ENCODE results near the gene EMC7. TPM values are rescaled to one million over a fixed set of nuclear protein-coding genes. Genes with fewer than 3 reads are reported as not detected.

The EMC7 gene
- total RNA-seq, 1 experiment from 2014 or later: 50.3 TPM

DNA sequence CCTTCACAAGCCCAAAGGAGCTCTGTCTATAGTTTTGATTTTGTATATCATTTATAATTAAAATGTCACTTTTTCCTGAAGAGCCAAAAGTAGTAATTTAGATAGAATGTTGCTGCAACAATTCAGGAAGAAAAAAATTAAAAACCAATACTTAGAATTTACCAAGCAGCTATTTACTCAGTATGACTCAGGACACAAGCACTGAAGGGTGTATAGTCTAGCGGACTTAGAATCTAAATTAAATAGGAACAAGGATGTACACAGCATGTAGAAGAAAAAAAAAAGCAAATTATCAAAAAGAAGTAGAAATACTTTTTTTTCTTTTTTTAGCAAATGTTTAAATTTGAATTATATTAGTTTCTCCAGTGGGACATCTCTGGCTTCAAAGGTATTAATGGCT, 31.8 kb upstream of the EMC7 start:
- Histone ChIP-seq H2AFZ (ENCODE audit: low read length) (no peak overlapping the region), H3K27me3 (ENCODE audit: low read length) (no peaks in the 10 kb centered on the region), H3K4me1 (ENCODE audit: insufficient read depth, low read length) (peaks cover 16% of the 10 kb centered on the region), H3K9me2 (replicated peaks; ENCODE audit: low read length) (no peaks in the 10 kb centered on the region), H3K36me3 (ENCODE audit: low read depth, low read length) (peaks cover 5% of the 10 kb centered on the region; the same call in 1 of the 2 replicates), H3F3A (ENCODE audit: low read length, unreplicated experiment) (no peaks in the 10 kb centered on the region), H3K4me2 (ENCODE audit: low read length) (no peak overlapping the region), H3K4me3 (ENCODE audit: low read length) (no peak overlapping the region), H3K27ac (ENCODE audit: low read length) (no peak overlapping the region), H3K9me3 (ENCODE audit: low read length) (no peaks in the 10 kb centered on the region), H3K9ac (ENCODE audit: low read length) (no peak overlapping the region), H4K20me1 (ENCODE audit: low read length) (no peaks in the 10 kb centered on the region), H3K79me2 (ENCODE audit: low read length) (no peaks in the 10 kb centered on the region)
- no peak for TF ChIP-seq EZH2 (IDR thresholded peaks at IDR 0.05; ENCODE audit: low read length, unreplicated experiment)
- TF ChIP-seq EZH2phosphoT487 (IDR thresholded peaks at IDR 0.05; ENCODE audit: borderline replicate concordance, low read length): no peak
- TF ChIP-seq, protein P1, sequence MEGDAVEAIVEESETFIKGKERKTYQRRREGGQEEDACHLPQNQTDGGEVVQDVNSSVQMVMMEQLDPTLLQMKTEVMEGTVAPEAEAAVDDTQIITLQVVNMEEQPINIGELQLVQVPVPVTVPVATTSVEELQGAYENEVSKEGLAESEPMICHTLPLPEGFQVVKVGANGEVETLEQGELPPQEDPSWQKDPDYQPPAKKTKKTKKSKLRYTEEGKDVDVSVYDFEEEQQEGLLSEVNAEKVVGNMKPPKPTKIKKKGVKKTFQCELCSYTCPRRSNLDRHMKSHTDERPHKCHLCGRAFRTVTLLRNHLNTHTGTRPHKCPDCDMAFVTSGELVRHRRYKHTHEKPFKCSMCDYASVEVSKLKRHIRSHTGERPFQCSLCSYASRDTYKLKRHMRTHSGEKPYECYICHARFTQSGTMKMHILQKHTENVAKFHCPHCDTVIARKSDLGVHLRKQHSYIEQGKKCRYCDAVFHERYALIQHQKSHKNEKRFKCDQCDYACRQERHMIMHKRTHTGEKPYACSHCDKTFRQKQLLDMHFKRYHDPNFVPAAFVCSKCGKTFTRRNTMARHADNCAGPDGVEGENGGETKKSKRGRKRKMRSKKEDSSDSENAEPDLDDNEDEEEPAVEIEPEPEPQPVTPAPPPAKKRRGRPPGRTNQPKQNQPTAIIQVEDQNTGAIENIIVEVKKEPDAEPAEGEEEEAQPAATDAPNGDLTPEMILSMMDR (conservative IDR thresholded peaks at IDR 0.05; ENCODE audit: low read depth, low read length): no peak
- ATAC-seq (peak; percentile 98), DNase-seq (peak; percentile 53)
- ChIA-PET CTCF (interaction anchor here (0.5 kb wide), 1 partner anchor 11 kb away, joined by 3 read pairs; no protein-coding TSS in a partner anchor), POLR2A (ENCODE audit: unreplicated experiment) (interaction anchor here (0.5 kb wide), 1 partner anchor 84 kb away, joined by 4 read pairs; no protein-coding TSS in a partner anchor)
- intact Hi-C loops (cut with micrococcal nuclease): no loop called here
- BruUV-seq (replicated peaks): no TSS peak

DNA sequence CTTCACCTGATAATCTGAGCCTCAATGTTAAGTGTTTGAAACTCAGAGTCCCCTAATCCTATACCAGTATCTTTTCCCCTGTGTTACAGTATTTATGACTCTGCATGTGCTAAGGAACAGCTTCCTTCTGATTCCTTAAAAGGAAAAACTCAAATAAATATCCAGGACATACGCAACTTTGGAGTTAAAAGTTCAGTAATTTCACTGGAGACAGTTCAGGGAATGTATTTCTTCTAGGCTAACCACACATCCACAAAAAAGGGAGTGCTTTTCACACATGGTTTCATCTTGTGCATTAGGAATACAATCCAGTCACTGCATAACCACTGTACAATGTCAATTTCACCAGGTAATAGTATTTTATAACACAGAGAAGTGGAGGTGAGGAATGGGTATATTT, 31.2 kb upstream of the EMC7 start:
- peaks cover 16% of the 10 kb centered on the region for H3K4me1 ChIP-seq (ENCODE audit: insufficient read depth, low read length)
- no peaks in the 10 kb centered on the region for H3K9me3 ChIP-seq (ENCODE audit: low read length)
- peaks cover 4% of the 10 kb centered on the region; the same call in 1 of the 2 replicates for H3K36me3 ChIP-seq (ENCODE audit: low read depth, low read length)
- no peak overlapping the region for H3K4me3 ChIP-seq (ENCODE audit: low read length)
- H3K9ac ChIP-seq (ENCODE audit: low read length): no peak overlapping the region
- no peaks in the 10 kb centered on the region for H3F3A ChIP-seq (ENCODE audit: low read length, unreplicated experiment)
- BruUV-seq (replicated peaks): no TSS peak
- H3K9me2 ChIP-seq (replicated peaks; ENCODE audit: low read length): no peaks in the 10 kb centered on the region
- no peaks in the 10 kb centered on the region for H3K79me2 ChIP-seq (ENCODE audit: low read length)
- H3K27me3 ChIP-seq (ENCODE audit: low read length): no peaks in the 10 kb centered on the region
- no peak for ATAC-seq
- no peak overlapping the region for H2AFZ ChIP-seq (ENCODE audit: low read length)
- intact Hi-C loops (cut with micrococcal nuclease): no loop called here
- H3K4me2 ChIP-seq (ENCODE audit: low read length): no peak overlapping the region
- H4K20me1 ChIP-seq (ENCODE audit: low read length): no peaks in the 10 kb centered on the region
- ChIA-PET CTCF (interaction anchor here (0.5 kb wide), 1 partner anchor 10 kb away, joined by 3 read pairs; no protein-coding TSS in a partner anchor), POLR2A (ENCODE audit: unreplicated experiment) (interaction anchor here (0.5 kb wide), 1 partner anchor 85 kb away, joined by 4 read pairs; no protein-coding TSS in a partner anchor)
- no peak for DNase-seq
- no peak for TF ChIP-seq EZH2phosphoT487 (IDR thresholded peaks at IDR 0.05; ENCODE audit: borderline replicate concordance, low read length)
- TF ChIP-seq, protein P1 (conservative IDR thresholded peaks at IDR 0.05; ENCODE audit: low read depth, low read length): no peak
- no peak overlapping the region for H3K27ac ChIP-seq (ENCODE audit: low read length)

DNA sequence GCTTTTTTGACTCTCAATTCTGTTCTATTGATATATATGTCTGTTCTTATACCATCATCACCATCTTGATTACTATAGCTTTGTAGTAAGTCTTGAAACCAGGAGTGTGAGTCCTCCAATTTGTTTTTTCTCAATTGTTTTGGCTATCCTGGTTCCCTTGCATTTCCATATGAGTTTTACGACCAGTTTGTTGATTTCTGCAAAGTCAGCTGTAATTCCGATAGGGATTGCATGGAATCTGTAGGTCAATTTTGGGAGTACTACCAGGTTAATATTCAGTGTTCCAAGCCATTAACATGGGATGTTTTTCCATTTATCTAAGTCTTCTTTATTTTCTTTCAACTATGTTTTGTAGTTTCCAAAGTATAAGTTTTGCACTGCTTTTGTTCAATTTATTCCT, 27.2 kb upstream of the EMC7 start:
- TF ChIP-seq EZH2 (IDR thresholded peaks at IDR 0.05; ENCODE audit: low read length, unreplicated experiment) (no peak), EZH2phosphoT487 (IDR thresholded peaks at IDR 0.05; ENCODE audit: borderline replicate concordance, low read length) (no peak)
- TF ChIP-seq, protein P1 (conservative IDR thresholded peaks at IDR 0.05; ENCODE audit: low read depth, low read length): no peak
- Histone ChIP-seq H3K79me2 (ENCODE audit: low read length) (no peaks in the 10 kb centered on the region), H3K9ac (ENCODE audit: low read length) (no peak overlapping the region), H3F3A (ENCODE audit: low read length, unreplicated experiment) (no peaks in the 10 kb centered on the region), H3K4me1 (ENCODE audit: insufficient read depth, low read length) (peaks cover 10% of the 10 kb centered on the region), H3K4me2 (ENCODE audit: low read length) (no peak overlapping the region), H3K9me2 (replicated peaks; ENCODE audit: low read length) (no peaks in the 10 kb centered on the region), H2AFZ (ENCODE audit: low read length) (no peak overlapping the region), H3K27me3 (ENCODE audit: low read length) (no peaks in the 10 kb centered on the region), H3K9me3 (ENCODE audit: low read length) (no peaks in the 10 kb centered on the region), H3K4me3 (ENCODE audit: low read length) (no peak overlapping the region), H3K36me3 (ENCODE audit: low read depth, low read length) (no peaks in the 10 kb centered on the region), H4K20me1 (ENCODE audit: low read length) (no peaks in the 10 kb centered on the region), H3K27ac (ENCODE audit: low read length) (no peak overlapping the region)
- POLR2A ChIA-PET (ENCODE audit: unreplicated experiment): no interaction called here
- BruUV-seq (replicated peaks): no TSS peak
- DNase-seq (no peak), ATAC-seq (no peak)
- intact Hi-C loops (cut with micrococcal nuclease): no loop called here
- CTCF ChIA-PET: interaction anchor here (0.6 kb wide), 1 partner anchor 64 kb away, joined by 5 read pairs; no protein-coding TSS in a partner anchor

Measured in PC-3 (cell line).